Suprapubic skin (tissue), 4 donors: ENCODE measurements around the gene ZNF428.

Experiments
- EP300 ChIP-seq: sonication (generic); formaldehyde crosslinking; IDR thresholded peaks from one replicate; pipeline ENCODE4 v1.6.1; 2017; ENCODE audit warnings: antibody characterized with exemption
- POLR2A ChIP-seq, 2 donors: fragments of 450-650 bp; IDR thresholded peaks; one replicate each; pipeline ENCODE4 v1.6.1; 2017; ENCODE audit warnings: antibody characterized with exemption in 2 of 2, mild to moderate bottlenecking in 2 of 2, moderate library complexity in 2 of 2
- POLR2AphosphoS5 ChIP-seq, 3 donors: sonication (generic); formaldehyde crosslinking; IDR thresholded peaks; one replicate each; pipeline ENCODE4 v1.6.1; 2017; ENCODE audit warnings: antibody characterized with exemption in 3 of 3
- TF ChIP-seq, protein P1 (sequence below), 2 donors: fragments of 200-600 bp in 1 of 2; fragments of 450-650 bp in 1 of 2; sonication (generic) in 1 of 2; IDR thresholded peaks; one replicate each; pipeline ENCODE4 v1.5.1; 2016 to 2019; ENCODE audit warnings: antibody characterized with exemption in 2 of 2, mild to moderate bottlenecking in 1 of 2, moderate library complexity in 1 of 2

GRCh38 chr19:43595999-43596841 lies 23.2 kb downstream of the ZNF428 start, which contains the start of the genes IRGQ and ZNF576:
- TF ChIP-seq, protein P1, sequence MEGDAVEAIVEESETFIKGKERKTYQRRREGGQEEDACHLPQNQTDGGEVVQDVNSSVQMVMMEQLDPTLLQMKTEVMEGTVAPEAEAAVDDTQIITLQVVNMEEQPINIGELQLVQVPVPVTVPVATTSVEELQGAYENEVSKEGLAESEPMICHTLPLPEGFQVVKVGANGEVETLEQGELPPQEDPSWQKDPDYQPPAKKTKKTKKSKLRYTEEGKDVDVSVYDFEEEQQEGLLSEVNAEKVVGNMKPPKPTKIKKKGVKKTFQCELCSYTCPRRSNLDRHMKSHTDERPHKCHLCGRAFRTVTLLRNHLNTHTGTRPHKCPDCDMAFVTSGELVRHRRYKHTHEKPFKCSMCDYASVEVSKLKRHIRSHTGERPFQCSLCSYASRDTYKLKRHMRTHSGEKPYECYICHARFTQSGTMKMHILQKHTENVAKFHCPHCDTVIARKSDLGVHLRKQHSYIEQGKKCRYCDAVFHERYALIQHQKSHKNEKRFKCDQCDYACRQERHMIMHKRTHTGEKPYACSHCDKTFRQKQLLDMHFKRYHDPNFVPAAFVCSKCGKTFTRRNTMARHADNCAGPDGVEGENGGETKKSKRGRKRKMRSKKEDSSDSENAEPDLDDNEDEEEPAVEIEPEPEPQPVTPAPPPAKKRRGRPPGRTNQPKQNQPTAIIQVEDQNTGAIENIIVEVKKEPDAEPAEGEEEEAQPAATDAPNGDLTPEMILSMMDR (IDR thresholded peaks at IDR 0.05), result no peak
- TF ChIP-seq POLR2A (IDR thresholded peaks at IDR 0.05) (peak in 1 of 2 donors; percentile 12), POLR2AphosphoS5 (IDR thresholded peaks at IDR 0.05) (peak; percentile 27 to 86 (median 77)), EP300 (no peak)
